ENCODE data around the gene GSG1L2.

DNA sequence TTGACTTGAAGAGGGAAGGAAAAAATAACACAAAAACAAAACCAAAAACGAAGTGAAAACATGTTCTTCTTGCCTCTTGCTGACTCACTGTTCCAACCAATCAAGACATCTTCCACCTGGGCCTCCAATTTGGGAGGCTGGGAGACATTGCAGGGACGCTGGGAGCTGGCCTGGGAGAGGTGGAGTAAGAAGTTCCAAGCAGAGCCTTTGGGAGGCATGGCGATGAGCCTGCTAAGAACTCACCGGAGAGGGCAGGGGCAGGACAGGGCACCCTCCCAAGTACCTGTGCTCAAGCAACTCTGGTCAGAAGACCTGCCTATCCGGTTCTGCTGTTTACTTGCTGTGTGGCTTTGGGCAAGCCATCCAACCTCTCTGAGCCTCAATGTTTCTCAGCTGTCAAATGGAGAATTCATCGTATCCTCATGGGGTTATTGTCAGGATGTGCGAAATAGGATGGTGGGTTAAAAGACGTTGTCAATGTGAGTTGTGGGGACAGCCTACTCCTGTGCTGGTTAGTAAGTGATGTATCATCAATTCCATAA, 3.0 kb upstream of the GSG1L2 start:
- TF ChIP-seq, protein P1, sequence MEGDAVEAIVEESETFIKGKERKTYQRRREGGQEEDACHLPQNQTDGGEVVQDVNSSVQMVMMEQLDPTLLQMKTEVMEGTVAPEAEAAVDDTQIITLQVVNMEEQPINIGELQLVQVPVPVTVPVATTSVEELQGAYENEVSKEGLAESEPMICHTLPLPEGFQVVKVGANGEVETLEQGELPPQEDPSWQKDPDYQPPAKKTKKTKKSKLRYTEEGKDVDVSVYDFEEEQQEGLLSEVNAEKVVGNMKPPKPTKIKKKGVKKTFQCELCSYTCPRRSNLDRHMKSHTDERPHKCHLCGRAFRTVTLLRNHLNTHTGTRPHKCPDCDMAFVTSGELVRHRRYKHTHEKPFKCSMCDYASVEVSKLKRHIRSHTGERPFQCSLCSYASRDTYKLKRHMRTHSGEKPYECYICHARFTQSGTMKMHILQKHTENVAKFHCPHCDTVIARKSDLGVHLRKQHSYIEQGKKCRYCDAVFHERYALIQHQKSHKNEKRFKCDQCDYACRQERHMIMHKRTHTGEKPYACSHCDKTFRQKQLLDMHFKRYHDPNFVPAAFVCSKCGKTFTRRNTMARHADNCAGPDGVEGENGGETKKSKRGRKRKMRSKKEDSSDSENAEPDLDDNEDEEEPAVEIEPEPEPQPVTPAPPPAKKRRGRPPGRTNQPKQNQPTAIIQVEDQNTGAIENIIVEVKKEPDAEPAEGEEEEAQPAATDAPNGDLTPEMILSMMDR (conservative IDR thresholded peaks at IDR 0.05; ENCODE audit: low read depth, low read length), result no peak
- TF ChIP-seq EZH2 (IDR thresholded peaks at IDR 0.05; ENCODE audit: low read length, unreplicated experiment), result no peak
